ENCODE measurements around the gene AP4B1.

The AP4B1 gene

GRCh38 chr1:113935970-113936369, 31.4 kb upstream of the AP4B1 start:
- Histone ChIP-seq H3K4me1 (peaks cover 0 to 85% (median 20%) of the 10 kb centered on the region in 4 donors), H3K27ac (no peak overlapping the region), H3K9me3 (no peaks in the 10 kb centered on the region), H3K4me3 (no peak overlapping the region), H3K27me3 (no peaks in the 10 kb centered on the region), H3K36me3 (peaks cover 6 to 8% (median 7%) of the 10 kb centered on the region in 3 donors)
- no peak for TF ChIP-seq CTCF (IDR thresholded peaks at IDR 0.05)
- intact Hi-C loops (cut with DNase I; ENCODE audit: low total_unique reads) = loop anchor here (10.0 kb wide), 1 partner anchor 101 kb away; no protein-coding TSS in a partner anchor
- no peak for DNase-seq

GRCh38 chr1:113935176-113935575, 30.6 kb upstream of the AP4B1 start:
- no peak for TF ChIP-seq CTCF (IDR thresholded peaks at IDR 0.05)
- Histone ChIP-seq H3K4me1 (peaks cover 0 to 90% (median 24%) of the 10 kb centered on the region in 4 donors), H3K36me3 (no peaks in the 10 kb centered on the region), H3K9me3 (no peaks in the 10 kb centered on the region), H3K27me3 (no peaks in the 10 kb centered on the region), H3K27ac (no peak overlapping the region), H3K4me3 (no peak overlapping the region)
- intact Hi-C loops (cut with DNase I; ENCODE audit: low total_unique reads) = loop anchor here (10.0 kb wide), 1 partner anchor 100 kb away; no protein-coding TSS in a partner anchor
- DNase-seq = no peak

- Histone ChIP-seq H3K9me3 (no peaks in the 10 kb centered on the region), H3K27me3 (no peaks in the 10 kb centered on the region), H3K27ac (no peak overlapping the region), H3K4me3 (no peak overlapping the region), H3K4me1 (peaks cover 0 to 84% (median 23%) of the 10 kb centered on the region in 4 donors), H3K36me3 (no peaks in the 10 kb centered on the region)
- no peak for TF ChIP-seq CTCF (IDR thresholded peaks at IDR 0.05)
- intact Hi-C loops (cut with DNase I; ENCODE audit: low total_unique reads) = loop anchor here (10.0 kb wide), 1 partner anchor 100 kb away; no protein-coding TSS in a partner anchor
- no peak for DNase-seq
These were observed 30.0 kb upstream of the AP4B1 start for GRCh38 chr1:113934511-113935055.

GRCh38 chr1:113934006-113934405, 29.4 kb upstream of the AP4B1 start:
- Histone ChIP-seq H3K27ac (no peak overlapping the region), H3K4me1 (peaks cover 0 to 80% (median 23%) of the 10 kb centered on the region in 4 donors), H3K9me3 (no peaks in the 10 kb centered on the region), H3K27me3 (no peaks in the 10 kb centered on the region), H3K36me3 (no peaks in the 10 kb centered on the region), H3K4me3 (no peak overlapping the region)
- intact Hi-C loops (cut with DNase I; ENCODE audit: low total_unique reads) = loop anchor here (10.0 kb wide), 1 partner anchor 99 kb away; no protein-coding TSS in a partner anchor
- DNase-seq = no peak
- no peak for TF ChIP-seq CTCF (IDR thresholded peaks at IDR 0.05)

GRCh38 chr1:113931451-113931851, 26.9 kb upstream of the AP4B1 start:
- H3K4me3 ChIP-seq = peak overlapping the region; percentile 79 to 97

More at GRCh38 chr1:113931451-113931851, 26.9 kb upstream of the AP4B1 start:
- no peak for TF ChIP-seq CTCF (IDR thresholded peaks at IDR 0.05)
- Histone ChIP-seq H3K9me3 (no peaks in the 10 kb centered on the region), H3K4me1 (peaks cover 0 to 72% (median 27%) of the 10 kb centered on the region in 4 donors), H3K27me3 (no peaks in the 10 kb centered on the region), H3K27ac (peak overlapping the region; percentile 98), H3K36me3 (no peaks in the 10 kb centered on the region)
- no peak for DNase-seq
- intact Hi-C loops (cut with DNase I; ENCODE audit: low total_unique reads) = loop anchor here (10.0 kb wide), 1 partner anchor 97 kb away; no protein-coding TSS in a partner anchor

All from tibial artery (tissue), 4 donors.